GM18519 (cell line): Measurements from ENCODE around the gene GCAT.

Experiments
- ATAC-seq: cut with Tn5 transposase; IDR thresholded peaks from one replicate; pipeline ENCODE4 v1.9.1; 2021; ENCODE audit warnings: mild to moderate bottlenecking, moderate library complexity; ENCODE audit not compliant: unreplicated experiment, low FRiP score

Gene GCAT

GRCh38 chr22:37807410-37808293, at the start of gene GCAT:
Gene GCAT (plus strand): TSS chr22:37807934. CDS start chr22:37807968, 34 bp downstream.
- ATAC-seq, result peak; percentile 53

GRCh38 chr22:37758694-37759093, 49.0 kb upstream of the GCAT start:
- no peak for ATAC-seq

DNA sequence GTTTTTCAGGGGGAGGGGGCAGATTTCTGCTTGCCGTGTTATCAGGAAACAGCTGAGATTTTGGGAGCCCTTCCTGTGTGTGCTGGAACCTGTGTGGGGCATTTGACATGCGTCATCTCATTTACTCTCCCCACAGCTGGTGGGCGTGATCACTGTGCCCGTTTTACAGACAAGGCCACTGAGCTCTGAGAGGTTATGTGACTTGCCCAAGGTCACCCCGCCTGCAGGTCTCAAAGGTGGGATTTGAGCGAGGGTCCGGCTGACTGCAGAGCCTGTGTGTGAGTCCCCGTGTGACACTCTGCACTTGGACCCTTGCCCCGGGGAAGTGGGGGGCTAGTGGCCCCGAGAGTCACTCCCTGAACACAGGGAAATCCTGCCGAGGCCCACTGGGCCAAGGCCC, 48.5 kb upstream of the GCAT start:
- no peak for ATAC-seq

DNA sequence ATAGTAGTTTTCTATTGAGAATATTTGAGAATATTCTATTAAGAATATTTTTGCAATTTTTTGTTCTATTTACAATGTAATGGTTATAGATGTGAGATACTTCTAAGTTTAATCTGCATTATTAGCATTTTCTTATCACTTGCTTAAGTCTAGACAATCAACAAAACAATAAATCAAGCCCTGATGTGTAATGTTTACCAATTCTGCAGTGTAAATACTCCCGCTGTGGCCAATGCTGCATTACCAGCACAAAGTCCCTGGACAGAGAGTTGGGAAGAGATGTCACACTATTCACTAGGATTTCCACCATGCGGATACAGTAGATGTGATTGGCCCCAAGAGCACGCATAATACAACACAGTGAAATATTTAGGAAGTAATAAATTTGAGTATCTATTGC, 47.6 kb upstream of the GCAT start:
- no peak for ATAC-seq

DNA sequence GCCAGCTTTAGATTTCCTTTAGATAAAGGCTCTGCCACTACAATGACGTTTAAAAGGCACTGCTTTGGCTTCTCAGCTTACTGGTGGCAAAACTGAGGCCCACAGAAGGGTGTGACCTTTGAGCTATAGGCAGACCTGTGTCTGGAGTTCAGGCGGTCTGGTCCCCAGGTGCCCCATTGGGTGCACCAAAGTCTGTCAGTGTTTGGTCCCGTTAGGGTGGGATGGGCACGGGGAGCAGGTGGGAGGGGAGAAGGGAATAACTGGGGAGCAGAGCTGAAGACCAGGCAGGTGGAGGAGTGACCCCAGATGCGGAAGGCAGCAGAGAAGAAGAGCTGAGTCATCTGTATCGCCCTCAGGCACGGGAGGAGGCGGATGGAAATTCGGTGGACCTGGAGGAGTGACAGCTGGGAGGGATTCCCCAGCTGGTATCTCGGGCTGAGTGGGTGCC, 45.3 kb upstream of the GCAT start:
- no peak for ATAC-seq

GRCh38 chr22:37763012-37763411, 44.7 kb upstream of the GCAT start:
- no peak for ATAC-seq

DNA sequence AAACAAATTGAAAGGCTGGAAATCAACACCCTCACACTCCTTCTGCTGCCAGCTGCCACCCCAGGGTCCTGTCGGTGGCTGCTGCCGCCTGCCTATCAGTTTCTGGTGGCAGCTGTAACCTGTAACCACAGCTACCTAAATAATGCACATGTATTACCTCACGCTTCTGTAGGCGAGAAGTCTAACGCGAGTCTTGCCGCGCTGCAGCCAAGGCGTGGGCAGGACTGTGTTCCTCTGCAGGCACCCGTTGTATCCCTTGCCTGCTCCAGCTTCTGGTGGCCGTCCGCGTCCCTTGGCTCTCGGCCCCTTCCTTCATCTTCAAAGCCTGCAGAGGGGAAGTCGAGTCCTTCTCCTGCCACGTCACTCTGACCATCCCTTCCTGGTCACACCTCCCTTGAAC, 44.1 kb upstream of the GCAT start:
- ATAC-seq, result no peak

- no peak for ATAC-seq
These were observed 43.1 kb upstream of the GCAT start for GRCh38 chr22:37764622-37765021.

GRCh38 chr22:37765498-37765897, 42.2 kb upstream of the GCAT start:
- ATAC-seq, result no peak

- ATAC-seq, result no peak
These were observed 41.7 kb upstream of the GCAT start for GRCh38 chr22:37765953-37766576.

DNA sequence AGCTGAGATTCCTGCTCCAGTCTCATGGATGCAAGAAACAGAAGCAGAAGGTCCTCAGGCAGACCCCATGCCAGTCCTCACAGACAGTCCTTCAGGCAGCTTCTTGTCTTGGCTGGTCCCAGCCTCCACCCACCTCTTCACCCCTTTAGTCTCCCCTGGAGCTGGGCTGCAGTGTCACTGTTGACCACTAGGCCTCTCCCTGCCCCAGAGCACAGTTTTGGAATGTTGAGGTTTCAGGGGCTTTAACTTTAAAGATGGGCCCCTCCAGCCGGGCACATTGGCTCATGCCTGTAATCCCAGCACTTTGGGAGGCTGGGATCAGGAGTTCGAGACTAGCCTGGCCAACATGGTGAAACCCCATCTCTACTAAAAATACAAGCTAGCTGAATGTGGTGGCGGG, 39.5 kb upstream of the GCAT start:
- no peak for ATAC-seq

DNA sequence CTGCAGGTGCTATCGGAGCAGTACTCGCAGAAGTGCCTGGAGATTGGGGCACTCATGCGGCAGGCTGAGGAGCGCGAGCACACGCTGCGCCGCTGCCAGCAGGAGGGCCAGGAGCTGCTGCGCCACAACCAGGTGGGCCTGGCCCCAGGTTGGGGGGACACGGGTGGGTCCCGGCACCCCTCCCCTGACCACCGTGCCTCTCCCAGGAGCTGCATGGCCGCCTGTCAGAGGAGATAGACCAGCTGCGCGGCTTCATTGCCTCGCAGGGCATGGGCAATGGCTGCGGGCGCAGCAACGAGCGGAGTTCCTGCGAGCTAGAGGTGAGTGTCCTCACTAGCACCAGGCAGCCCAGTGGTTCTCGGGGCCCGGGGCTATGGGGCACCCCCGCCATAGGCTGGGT, 38.7 kb upstream of the GCAT start:
- no peak for ATAC-seq

GRCh38 chr22:37771081-37771480, 36.7 kb upstream of the GCAT start:
- no peak for ATAC-seq

DNA sequence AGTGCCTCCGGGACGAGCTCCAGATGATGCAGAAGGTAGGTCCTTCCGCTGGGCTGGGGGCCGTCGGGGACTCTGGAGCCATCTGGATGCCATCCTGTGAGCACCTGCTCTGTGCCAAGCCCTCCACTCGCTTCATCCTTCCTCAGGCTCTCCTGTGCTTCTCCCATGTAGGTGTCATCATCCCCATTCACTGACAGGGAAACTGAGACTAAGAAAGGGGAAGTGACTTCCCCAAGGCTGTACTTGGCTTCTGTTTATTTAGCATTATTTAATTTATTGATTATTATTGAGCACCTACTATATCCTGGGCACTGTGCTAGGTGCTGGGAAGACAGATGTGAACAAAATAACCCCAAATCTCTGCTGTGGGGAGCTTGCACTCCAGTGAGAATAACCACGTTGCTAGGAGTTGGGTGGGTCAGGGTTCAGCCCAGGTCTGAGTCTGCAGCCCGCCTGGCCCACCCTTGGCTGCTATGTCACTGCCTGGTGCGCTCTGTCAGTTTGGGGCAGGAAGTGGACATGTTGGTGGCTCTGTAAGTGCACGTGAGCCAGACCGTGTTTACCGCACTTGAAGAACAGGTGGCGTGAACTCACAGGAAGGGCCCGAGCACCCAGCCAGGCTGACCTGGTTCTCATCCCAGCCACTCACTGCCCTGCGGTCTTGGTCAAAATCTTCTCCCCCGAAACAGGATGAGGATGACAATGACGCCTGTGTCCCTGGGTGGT, 35.9 kb upstream of the GCAT start:
- no peak for ATAC-seq

- no peak for ATAC-seq
These were observed 33.0 kb upstream of the GCAT start for GRCh38 chr22:37774728-37775127.

DNA sequence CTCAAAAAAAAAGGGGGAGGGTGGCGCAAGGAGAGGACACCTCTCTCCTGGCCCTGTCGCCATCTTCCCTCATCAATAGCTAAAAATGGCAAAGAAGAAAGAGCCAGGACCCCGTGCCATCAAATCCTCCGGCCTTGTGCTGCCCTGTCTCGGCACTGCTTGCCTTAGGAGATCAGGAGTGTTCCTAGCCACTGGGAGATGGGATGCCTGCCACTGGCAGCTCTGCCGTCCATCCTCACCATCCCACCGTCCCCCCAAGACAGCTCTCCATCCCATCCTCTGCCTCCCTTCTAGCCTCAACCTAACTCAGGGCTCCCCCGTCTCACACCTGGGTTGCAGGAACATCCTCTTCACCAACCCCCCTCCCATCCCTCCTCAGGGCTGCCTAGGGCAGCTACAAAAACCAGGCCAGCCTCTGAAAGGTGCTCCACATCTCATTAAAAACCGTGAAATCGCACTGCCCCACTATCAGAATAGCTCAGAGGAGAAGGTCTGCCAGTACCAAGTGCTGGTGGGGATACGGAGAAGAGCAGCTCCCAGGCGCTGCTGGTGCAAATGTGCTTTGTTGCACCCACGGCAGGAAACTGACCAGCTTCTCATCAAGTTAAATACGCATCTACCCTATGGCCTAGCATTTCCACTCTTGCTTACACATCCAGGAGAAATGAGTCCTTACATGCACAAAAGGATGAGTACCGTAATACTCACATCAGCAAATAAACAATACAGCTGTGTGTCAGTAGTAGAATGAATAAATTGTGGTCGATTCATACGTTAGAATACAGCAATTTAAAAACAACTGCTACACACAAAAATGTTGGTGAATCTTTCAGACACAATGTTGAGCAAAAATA, 31.7 kb upstream of the GCAT start:
- ATAC-seq, result no peak

DNA sequence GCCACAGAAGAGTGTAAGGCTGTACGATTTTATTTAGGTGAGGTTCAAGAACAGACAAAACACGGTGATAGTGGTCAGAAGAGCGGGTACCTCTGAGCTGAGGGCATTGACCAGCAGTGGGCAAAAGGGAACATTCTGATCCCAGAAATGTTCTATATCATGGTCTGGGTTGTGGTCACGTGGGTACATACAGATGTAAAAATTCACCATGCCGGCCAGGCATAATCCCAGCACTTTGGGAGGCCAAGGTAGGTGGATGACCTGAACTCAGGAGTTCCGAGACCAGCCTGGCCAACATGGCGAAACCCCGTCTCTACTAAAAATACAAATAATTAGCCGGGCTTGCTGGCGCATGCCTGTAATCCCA, 31.1 kb upstream of the GCAT start:
- no peak for ATAC-seq

DNA sequence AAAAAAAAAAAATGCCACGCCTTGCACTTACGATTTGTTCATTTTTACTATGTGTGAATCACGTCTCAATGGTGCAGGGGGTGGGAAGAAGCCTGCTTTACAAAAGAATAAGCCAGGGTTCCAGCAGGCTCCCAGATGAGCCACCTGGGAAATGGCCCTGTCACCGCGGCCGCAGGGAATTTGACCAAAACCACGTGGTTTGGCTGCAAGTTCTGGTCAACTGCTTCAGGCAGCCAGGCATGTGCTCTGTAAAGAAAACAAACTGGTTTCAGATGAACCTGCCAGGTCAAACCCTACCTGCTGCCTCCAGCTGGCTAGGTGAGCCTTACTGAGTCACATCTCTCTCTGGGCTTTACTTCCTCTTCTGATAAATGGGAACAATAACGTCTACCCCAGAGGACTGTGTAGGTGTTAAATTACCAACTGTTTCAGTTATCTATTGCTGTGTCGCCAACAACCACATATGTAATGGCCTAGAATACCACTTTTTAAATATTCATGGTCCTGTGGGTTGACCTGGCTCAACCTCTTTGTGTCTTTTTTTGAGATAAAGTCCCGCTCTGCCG, 30.5 kb upstream of the GCAT start:
- ATAC-seq, result no peak

DNA sequence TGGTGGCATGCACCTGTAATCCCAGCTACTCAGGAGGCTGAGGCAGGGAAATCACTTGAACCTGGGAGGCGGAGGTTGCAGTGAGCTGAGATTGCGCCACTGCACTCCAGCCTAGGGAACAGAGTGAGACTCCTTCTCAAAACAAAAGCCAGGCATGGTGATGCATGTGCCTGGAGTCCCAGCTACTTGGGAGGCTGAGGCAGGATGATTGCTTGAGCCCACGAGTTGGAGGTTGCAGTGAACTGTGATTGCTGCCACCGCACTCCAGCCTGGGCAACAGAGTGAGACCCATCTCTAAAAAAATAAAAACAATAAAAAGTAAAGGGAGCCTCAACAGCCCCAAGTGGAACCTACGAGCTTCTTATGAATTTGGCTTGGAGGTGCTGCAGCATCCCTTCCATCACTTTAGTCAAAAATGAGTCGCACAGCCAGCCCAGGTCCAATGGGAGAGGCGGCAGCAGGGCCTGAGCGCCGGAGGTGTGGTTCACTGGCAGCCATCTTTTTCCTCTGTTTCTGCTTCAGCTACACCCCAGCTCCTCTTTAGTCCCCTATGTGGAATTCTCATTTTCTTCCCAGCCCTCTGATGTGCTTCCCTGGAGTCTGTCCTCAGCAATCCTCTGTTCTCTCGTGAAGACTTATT, 29.2 kb upstream of the GCAT start:
- ATAC-seq, result no peak
